GM23338 (cell line): ENCODE measurements around the gene NPC1. TPM values are rescaled to one million over a fixed set of nuclear protein-coding genes. Genes with fewer than 3 reads are reported as not detected.

Experiments
- ATAC-seq: fragments of 200-7000 bp; cut with Tn5 transposase; 3 replicates; pipeline ENCODE4 v1.9.1; 2020
- DNase-seq: peaks from one replicate; pipeline ENCODE4 v3.0.0-alpha.2; 2015; ENCODE audit warnings: low spot score
- H2AFZ ChIP-seq: fragments of 200-600 bp; sonication (generic); 2 replicates; pipeline ENCODE4 v1.8.0; 2016; ENCODE audit warnings: antibody characterized with exemption, mild to moderate bottlenecking, moderate library complexity
- H3F3A ChIP-seq: fragments of 200-600 bp; sonication (generic); replicated peaks from 2 replicates; pipeline ENCODE4 v1.8.0; 2017; ENCODE audit warnings: antibody characterized with exemption, mixed run types, low read depth
- H3K27ac ChIP-seq: fragments of 200-600 bp; sonication (generic); 2 replicates; pipeline ENCODE4 v1.6.1; 2016; ENCODE audit warnings: low read depth
- H3K27me3 ChIP-seq: fragments of 200-600 bp; sonication (generic); 2 replicates; pipeline ENCODE4 v1.8.0; 2016; ENCODE audit warnings: mild to moderate bottlenecking, mixed run types, moderate library complexity; ENCODE audit not compliant: insufficient read depth
- H3K36me3 ChIP-seq: fragments of 200-600 bp; sonication (generic); 2 replicates; pipeline ENCODE4 v1.8.0; 2016; ENCODE audit warnings: mild to moderate bottlenecking; ENCODE audit not compliant: insufficient read depth
- H3K4me1 ChIP-seq: fragments of 200-600 bp; sonication (generic); 2 replicates; pipeline ENCODE4 v1.8.0; 2016; ENCODE audit warnings: mild to moderate bottlenecking, moderate library complexity; ENCODE audit not compliant: insufficient read depth
- H3K4me2 ChIP-seq: fragments of 200-600 bp; sonication (generic); 2 replicates; pipeline ENCODE4 v1.7.1; 2017; ENCODE audit warnings: mixed run types
- H3K4me3 ChIP-seq: fragments of 200-600 bp; sonication (generic); 2 replicates; pipeline ENCODE4 v1.6.1; 2016; ENCODE audit warnings: mixed run types
- H3K79me2 ChIP-seq: fragments of 200-600 bp; sonication (generic); replicated peaks from 2 replicates; pipeline ENCODE4 v1.8.0; 2017; ENCODE audit warnings: mild to moderate bottlenecking; ENCODE audit not compliant: insufficient read depth
- H3K9me2 ChIP-seq: fragments of 200-600 bp; sonication (generic); 2 replicates; pipeline ENCODE4 v1.8.0; 2017; ENCODE audit not compliant: insufficient read depth
- H4K20me1 ChIP-seq: fragments of 200-600 bp; sonication (generic); replicated peaks from 2 replicates; pipeline ENCODE4 v1.8.0; 2017; ENCODE audit warnings: mild to moderate bottlenecking; ENCODE audit not compliant: insufficient read depth
- H3K27ac Mint-ChIP-seq: 2 replicates; pipeline ENCODE4 v1.8.0; 2020; ENCODE audit warnings: inconsistent platforms, mild to moderate bottlenecking, moderate library complexity, mixed read lengths
- H3K27me3 Mint-ChIP-seq: 3 replicates; pipeline ENCODE4 v1.8.0; 2022; ENCODE audit warnings: low read depth, mild to moderate bottlenecking, moderate library complexity, mixed read lengths, inconsistent platforms; ENCODE audit not compliant: insufficient read depth, poor library complexity
- H3K36me3 Mint-ChIP-seq: 3 replicates; pipeline ENCODE4 v1.8.0; 2021; ENCODE audit warnings: low read depth, mild to moderate bottlenecking, inconsistent platforms, moderate library complexity, mixed read lengths
- H3K4me1 Mint-ChIP-seq: 3 replicates; pipeline ENCODE4 v1.8.0; 2020; ENCODE audit warnings: mild to moderate bottlenecking, inconsistent platforms, mixed read lengths
- H3K4me3 Mint-ChIP-seq: 3 replicates; pipeline ENCODE4 v1.8.0; 2021; ENCODE audit warnings: moderate library complexity, mild to moderate bottlenecking, inconsistent platforms, mixed read lengths
- H3K9me3 Mint-ChIP-seq: 3 replicates; pipeline ENCODE4 v1.8.0; 2020; ENCODE audit warnings: moderate library complexity, mild to moderate bottlenecking, inconsistent platforms, mixed read lengths
- EZH2phosphoT487 ChIP-seq: fragments of 200-600 bp; sonication (generic); IDR thresholded peaks from one replicate; pipeline ENCODE4 v1.8.1; 2018; ENCODE audit warnings: antibody characterized with exemption; ENCODE audit not compliant: unreplicated experiment
- JUNB ChIP-seq: IDR thresholded peaks from one replicate; pipeline ENCODE4 v1.6.1; 2016; ENCODE audit warnings: antibody characterized with exemption; ENCODE audit not compliant: unreplicated experiment
- POLR2AphosphoS5 ChIP-seq: IDR thresholded peaks from 2 replicates; pipeline ENCODE4 v1.6.1; 2016; ENCODE audit warnings: antibody characterized with exemption, low read depth
- STAT1 ChIP-seq: IDR thresholded peaks from one replicate; pipeline ENCODE4 v1.6.1; 2016; ENCODE audit warnings: antibody characterized with exemption; ENCODE audit not compliant: unreplicated experiment
- ZNF114 ChIP-seq: fragments of 250-450 bp; sonication (Bioruptor Pico); IDR thresholded peaks from 2 replicates; pipeline ENCODE4 v1.5.0; 2020; ENCODE audit warnings: mild to moderate bottlenecking, moderate library complexity
- ZNF331 ChIP-seq: fragments of 250-450 bp; sonication (Bioruptor Pico); IDR thresholded peaks from 2 replicates; pipeline ENCODE4 v1.5.0; 2020; ENCODE audit warnings: low read depth, mild to moderate bottlenecking, moderate library complexity
- polyA plus RNA-seq: library from polyadenylated mRNA; unstranded; fragments of >200 nt; fragmentation: Nextera tagmentation; extraction: Ambion mirVana; gene quantifications from 2 replicates; pipeline ENCODE4 v1.2.1, GENCODE V29; 2016
- total RNA-seq: library from RNA; depleted of rRNA; stranded (reverse); fragments of >200 nt; shearing (Covaris generic); gene quantifications from 2 replicates; pipeline ENCODE4 v1.2.3, GENCODE V29; 2014
- TF ChIP-seq, protein P1 (sequence below): IDR thresholded peaks from 2 replicates; pipeline ENCODE4 v1.6.1; 2016; ENCODE audit warnings: antibody characterized with exemption
- TF ChIP-seq, protein P2 (sequence below): IDR thresholded peaks from one replicate; pipeline ENCODE4 v1.6.1; 2018; ENCODE audit warnings: antibody characterized with exemption; ENCODE audit not compliant: unreplicated experiment
- TF ChIP-seq, protein P3 (sequence below): fragments of 250-450 bp; sonication (Bioruptor Pico); IDR thresholded peaks from 2 replicates; pipeline ENCODE4 v1.5.0; 2020; ENCODE audit warnings: mild to moderate bottlenecking, moderate library complexity

NPC1 gene
- total and polyA plus RNA-seq, 2 experiments from 2014 or later: 18.4 to 45.1 TPM

DNA sequence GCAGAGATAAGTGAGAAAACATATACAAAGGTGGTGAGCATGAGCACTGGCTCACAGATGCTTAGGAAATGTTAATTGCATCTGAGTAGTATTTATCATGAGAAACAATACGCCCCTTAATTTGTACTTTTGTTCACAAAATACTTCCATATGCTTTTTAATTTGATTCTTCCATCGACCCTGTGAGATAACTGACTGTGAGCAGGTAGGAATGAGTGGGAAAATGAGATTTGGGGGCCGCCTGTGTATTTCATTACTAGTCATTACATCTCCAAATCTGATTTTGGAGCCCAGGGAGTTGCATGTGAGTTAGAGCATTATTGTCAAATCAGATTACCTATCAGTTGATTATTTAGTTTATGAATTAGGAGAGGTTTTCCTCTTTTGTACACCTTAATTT is 36.7 kb upstream of the NPC1 start:
- no peak overlapping the region for H3K27ac ChIP-seq
- TF ChIP-seq ZNF114 (CRISPR knock-in tag): no peak
- TF ChIP-seq, protein P1, sequence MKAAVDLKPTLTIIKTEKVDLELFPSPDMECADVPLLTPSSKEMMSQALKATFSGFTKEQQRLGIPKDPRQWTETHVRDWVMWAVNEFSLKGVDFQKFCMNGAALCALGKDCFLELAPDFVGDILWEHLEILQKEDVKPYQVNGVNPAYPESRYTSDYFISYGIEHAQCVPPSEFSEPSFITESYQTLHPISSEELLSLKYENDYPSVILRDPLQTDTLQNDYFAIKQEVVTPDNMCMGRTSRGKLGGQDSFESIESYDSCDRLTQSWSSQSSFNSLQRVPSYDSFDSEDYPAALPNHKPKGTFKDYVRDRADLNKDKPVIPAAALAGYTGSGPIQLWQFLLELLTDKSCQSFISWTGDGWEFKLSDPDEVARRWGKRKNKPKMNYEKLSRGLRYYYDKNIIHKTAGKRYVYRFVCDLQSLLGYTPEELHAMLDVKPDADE: no peak
- no peak for TF ChIP-seq JUNB
- TF ChIP-seq, protein P2, sequence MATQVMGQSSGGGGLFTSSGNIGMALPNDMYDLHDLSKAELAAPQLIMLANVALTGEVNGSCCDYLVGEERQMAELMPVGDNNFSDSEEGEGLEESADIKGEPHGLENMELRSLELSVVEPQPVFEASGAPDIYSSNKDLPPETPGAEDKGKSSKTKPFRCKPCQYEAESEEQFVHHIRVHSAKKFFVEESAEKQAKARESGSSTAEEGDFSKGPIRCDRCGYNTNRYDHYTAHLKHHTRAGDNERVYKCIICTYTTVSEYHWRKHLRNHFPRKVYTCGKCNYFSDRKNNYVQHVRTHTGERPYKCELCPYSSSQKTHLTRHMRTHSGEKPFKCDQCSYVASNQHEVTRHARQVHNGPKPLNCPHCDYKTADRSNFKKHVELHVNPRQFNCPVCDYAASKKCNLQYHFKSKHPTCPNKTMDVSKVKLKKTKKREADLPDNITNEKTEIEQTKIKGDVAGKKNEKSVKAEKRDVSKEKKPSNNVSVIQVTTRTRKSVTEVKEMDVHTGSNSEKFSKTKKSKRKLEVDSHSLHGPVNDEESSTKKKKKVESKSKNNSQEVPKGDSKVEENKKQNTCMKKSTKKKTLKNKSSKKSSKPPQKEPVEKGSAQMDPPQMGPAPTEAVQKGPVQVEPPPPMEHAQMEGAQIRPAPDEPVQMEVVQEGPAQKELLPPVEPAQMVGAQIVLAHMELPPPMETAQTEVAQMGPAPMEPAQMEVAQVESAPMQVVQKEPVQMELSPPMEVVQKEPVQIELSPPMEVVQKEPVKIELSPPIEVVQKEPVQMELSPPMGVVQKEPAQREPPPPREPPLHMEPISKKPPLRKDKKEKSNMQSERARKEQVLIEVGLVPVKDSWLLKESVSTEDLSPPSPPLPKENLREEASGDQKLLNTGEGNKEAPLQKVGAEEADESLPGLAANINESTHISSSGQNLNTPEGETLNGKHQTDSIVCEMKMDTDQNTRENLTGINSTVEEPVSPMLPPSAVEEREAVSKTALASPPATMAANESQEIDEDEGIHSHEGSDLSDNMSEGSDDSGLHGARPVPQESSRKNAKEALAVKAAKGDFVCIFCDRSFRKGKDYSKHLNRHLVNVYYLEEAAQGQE: no peak
- no peak for TF ChIP-seq STAT1
- TF ChIP-seq, protein P3, sequence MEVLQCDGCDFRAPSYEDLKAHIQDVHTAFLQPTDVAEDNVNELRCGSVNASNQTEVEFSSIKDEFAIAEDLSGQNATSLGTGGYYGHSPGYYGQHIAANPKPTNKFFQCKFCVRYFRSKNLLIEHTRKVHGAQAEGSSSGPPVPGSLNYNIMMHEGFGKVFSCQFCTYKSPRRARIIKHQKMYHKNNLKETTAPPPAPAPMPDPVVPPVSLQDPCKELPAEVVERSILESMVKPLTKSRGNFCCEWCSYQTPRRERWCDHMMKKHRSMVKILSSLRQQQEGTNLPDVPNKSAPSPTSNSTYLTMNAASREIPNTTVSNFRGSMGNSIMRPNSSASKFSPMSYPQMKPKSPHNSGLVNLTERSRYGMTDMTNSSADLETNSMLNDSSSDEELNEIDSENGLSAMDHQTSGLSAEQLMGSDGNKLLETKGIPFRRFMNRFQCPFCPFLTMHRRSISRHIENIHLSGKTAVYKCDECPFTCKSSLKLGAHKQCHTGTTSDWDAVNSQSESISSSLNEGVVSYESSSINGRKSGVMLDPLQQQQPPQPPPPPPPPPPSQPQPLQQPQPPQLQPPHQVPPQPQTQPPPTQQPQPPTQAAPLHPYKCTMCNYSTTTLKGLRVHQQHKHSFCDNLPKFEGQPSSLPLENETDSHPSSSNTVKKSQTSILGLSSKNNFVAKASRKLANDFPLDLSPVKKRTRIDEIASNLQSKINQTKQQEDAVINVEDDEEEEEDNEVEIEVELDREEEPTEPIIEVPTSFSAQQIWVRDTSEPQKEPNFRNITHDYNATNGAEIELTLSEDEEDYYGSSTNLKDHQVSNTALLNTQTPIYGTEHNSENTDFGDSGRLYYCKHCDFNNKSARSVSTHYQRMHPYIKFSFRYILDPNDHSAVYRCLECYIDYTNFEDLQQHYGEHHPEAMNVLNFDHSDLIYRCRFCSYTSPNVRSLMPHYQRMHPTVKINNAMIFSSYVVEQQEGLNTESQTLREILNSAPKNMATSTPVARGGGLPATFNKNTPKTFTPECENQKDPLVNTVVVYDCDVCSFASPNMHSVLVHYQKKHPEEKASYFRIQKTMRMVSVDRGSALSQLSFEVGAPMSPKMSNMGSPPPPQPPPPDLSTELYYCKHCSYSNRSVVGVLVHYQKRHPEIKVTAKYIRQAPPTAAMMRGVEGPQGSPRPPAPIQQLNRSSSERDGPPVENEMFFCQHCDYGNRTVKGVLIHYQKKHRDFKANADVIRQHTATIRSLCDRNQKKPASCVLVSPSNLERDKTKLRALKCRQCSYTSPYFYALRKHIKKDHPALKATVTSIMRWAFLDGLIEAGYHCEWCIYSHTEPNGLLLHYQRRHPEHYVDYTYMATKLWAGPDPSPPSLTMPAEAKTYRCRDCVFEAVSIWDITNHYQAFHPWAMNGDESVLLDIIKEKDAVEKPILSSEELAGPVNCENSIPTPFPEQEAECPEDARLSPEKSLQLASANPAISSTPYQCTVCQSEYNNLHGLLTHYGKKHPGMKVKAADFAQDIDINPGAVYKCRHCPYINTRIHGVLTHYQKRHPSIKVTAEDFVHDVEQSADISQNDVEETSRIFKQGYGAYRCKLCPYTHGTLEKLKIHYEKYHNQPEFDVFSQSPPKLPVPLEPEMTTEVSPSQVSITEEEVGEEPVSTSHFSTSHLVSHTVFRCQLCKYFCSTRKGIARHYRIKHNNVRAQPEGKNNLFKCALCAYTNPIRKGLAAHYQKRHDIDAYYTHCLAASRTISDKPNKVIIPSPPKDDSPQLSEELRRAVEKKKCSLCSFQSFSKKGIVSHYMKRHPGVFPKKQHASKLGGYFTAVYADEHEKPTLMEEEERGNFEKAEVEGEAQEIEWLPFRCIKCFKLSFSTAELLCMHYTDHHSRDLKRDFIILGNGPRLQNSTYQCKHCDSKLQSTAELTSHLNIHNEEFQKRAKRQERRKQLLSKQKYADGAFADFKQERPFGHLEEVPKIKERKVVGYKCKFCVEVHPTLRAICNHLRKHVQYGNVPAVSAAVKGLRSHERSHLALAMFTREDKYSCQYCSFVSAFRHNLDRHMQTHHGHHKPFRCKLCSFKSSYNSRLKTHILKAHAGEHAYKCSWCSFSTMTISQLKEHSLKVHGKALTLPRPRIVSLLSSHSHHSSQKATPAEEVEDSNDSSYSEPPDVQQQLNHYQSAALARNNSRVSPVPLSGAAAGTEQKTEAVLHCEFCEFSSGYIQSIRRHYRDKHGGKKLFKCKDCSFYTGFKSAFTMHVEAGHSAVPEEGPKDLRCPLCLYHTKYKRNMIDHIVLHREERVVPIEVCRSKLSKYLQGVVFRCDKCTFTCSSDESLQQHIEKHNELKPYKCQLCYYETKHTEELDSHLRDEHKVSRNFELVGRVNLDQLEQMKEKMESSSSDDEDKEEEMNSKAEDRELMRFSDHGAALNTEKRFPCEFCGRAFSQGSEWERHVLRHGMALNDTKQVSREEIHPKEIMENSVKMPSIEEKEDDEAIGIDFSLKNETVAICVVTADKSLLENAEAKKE (CRISPR knock-in tag): no peak
- no peak for TF ChIP-seq POLR2AphosphoS5
- TF ChIP-seq EZH2phosphoT487: no peak
- TF ChIP-seq ZNF331 (CRISPR knock-in tag): no peak
- no peak for ATAC-seq
- Mint-ChIP-seq H3K4me1 (peaks cover 4% of the 10 kb centered on the region; the same call in 2 of the 3 replicates), H3K36me3 (no peaks in the 10 kb centered on the region), H3K4me3 (no peak overlapping the region), H3K27me3 (peaks cover 32% of the 10 kb centered on the region), H3K9me3 (no peaks in the 10 kb centered on the region), H3K27ac (no peak overlapping the region)
- H3K4me1 ChIP-seq: peaks cover 18% of the 10 kb centered on the region
- H4K20me1 ChIP-seq: no peaks in the 10 kb centered on the region; the same call in 1 of the 2 replicates
- H3K79me2 ChIP-seq: no peaks in the 10 kb centered on the region
- DNase-seq: no peak
- no peaks in the 10 kb centered on the region for H3K36me3 ChIP-seq
- H2AFZ ChIP-seq: no peak overlapping the region
- peaks cover 32% of the 10 kb centered on the region for H3K27me3 ChIP-seq
- H3F3A ChIP-seq: 0 out of 2 replicates have a peak, but pooled peaks cover 11% of the 10 kb centered on the region
- no peak overlapping the region for H3K4me2 ChIP-seq
- no peak overlapping the region for H3K4me3 ChIP-seq
- H3K9me2 ChIP-seq: no peaks in the 10 kb centered on the region
